ENCODE data around the gene CSGALNACT2.

CSGALNACT2 gene, protein sequence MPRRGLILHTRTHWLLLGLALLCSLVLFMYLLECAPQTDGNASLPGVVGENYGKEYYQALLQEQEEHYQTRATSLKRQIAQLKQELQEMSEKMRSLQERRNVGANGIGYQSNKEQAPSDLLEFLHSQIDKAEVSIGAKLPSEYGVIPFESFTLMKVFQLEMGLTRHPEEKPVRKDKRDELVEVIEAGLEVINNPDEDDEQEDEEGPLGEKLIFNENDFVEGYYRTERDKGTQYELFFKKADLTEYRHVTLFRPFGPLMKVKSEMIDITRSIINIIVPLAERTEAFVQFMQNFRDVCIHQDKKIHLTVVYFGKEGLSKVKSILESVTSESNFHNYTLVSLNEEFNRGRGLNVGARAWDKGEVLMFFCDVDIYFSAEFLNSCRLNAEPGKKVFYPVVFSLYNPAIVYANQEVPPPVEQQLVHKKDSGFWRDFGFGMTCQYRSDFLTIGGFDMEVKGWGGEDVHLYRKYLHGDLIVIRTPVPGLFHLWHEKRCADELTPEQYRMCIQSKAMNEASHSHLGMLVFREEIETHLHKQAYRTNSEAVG

DNA sequence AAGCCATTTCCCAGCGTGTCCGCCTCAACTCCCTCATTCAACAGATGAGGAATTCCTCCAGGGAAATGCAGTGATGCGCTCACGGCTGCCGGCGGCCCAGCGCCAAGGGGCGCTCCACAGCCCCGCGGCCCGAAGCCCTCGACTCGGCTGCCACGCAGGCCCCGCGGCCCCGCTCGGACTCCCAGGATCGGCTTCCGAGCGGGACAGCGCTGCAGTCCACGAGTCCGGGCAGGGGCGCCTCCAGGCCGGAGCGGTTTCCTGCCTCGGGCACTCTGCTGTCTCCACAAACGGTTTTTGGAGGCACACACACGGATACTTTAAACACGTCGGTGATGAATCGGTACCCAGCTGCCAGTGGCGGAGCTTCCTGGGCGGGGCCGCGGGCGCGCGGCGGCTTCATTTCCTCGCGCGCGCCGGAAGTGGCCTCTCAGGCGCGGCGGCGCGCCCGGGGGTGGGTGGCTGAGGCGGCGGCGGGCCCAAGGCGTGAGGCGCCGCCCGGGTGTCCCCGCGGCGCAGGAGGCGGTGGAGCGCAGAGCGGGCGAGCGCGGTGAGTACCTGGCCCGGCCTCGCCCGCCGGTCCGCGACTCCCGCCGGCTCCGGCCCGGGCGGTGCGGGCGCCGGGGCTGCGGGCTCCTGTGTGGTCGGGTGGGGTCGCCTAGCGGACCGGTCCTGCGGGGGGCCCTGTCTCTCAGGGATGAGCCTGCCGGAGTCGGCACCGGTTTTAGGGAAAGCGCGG is at the start of gene CSGALNACT2:
Gene CSGALNACT2, plus strand, starts transcription at position 425 of the 736 bp plus-strand sequence. CDS start 16,705 bp downstream, outside the sequence.
- peak within 1 kb of the TSS; percentile 91 for H3K27ac ChIP-seq
- TF ChIP-seq, protein P1, sequence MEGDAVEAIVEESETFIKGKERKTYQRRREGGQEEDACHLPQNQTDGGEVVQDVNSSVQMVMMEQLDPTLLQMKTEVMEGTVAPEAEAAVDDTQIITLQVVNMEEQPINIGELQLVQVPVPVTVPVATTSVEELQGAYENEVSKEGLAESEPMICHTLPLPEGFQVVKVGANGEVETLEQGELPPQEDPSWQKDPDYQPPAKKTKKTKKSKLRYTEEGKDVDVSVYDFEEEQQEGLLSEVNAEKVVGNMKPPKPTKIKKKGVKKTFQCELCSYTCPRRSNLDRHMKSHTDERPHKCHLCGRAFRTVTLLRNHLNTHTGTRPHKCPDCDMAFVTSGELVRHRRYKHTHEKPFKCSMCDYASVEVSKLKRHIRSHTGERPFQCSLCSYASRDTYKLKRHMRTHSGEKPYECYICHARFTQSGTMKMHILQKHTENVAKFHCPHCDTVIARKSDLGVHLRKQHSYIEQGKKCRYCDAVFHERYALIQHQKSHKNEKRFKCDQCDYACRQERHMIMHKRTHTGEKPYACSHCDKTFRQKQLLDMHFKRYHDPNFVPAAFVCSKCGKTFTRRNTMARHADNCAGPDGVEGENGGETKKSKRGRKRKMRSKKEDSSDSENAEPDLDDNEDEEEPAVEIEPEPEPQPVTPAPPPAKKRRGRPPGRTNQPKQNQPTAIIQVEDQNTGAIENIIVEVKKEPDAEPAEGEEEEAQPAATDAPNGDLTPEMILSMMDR (conservative IDR thresholded peaks at IDR 0.05): no peak

DNA sequence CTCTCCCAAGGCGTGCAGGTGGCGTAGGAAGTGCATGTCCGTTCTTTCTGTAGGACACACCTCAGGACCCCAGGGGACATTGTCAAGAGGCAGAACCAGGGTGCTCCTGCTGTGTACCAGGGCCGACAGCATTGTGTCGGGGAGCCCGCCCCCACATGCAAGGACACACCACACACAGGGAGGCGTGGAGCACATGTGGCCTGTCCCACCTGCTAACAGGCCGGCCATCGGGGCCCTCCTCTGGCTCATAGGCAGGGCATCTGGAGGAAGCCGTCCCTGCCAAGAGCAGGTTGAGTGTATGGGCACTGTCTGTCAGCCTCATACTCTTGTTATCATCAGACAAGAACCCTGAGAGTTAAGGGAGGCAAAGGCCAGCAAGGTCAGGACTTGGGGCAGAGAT is 48.7 kb upstream of the CSGALNACT2 start:
- TF ChIP-seq, protein P1 (conservative IDR thresholded peaks at IDR 0.05): no peak
- no peak overlapping the region for H3K27ac ChIP-seq

DNA sequence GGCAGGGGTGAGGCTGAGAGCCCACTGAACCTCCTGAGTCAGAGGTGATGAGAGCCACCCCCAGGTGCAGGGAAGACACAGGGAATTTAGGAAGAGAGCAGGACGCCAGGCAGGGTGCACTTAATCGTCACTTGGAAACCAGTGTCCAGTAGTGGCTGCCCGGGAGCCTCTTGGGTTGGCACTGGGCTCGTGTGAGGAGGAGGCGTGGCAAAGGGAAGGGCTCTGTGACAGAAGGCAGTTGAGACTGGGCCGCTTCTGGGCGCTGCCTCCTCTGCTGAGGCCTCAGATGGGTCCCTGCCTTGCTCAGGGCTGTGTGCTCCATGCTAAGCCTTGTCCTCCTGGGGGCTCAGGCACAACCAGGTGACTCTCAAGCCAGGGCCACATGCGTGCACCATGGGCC is 48.1 kb upstream of the CSGALNACT2 start:
- TF ChIP-seq, protein P1 (conservative IDR thresholded peaks at IDR 0.05): no peak
- no peak overlapping the region for H3K27ac ChIP-seq

DNA sequence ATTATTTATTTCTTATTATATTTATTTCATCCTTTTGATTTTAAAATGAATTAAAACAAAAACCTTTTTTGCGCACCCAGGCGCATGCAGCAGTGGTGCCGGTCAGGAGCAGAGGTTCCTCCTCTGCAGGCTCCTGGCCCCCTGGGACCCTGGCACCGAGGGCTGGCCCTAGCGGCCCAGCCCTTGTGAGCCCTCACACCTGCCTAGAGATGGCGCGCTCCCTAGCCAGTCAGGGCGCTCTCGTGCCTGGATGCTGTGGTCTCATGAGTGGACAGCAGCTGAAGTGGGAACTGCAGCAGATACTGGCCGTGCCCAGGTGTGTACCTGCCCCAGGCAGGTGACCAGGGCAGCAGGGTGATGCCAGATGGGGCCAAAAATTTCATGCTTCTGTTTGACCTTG is 47.6 kb upstream of the CSGALNACT2 start:
- TF ChIP-seq, protein P1 (conservative IDR thresholded peaks at IDR 0.05): no peak
- H3K27ac ChIP-seq: no peak overlapping the region

DNA sequence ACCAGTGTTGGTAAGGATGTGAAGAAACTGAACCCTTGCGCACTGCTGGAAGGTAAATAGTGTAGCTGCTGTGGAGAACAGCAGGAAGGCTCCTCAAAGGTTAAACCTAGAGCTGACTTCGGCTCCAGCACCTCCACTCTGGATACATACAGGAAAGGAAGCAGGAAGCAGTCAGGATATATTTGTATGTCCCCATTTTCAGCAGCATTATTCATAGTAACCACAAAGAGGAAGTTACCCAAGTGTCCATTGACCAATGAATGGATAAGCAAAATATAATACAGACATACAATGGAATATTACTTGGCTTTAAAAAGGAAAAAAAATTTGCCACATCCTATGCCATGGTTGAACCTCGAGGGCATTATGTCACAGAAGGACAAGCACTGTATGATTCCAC is 46.4 kb upstream of the CSGALNACT2 start:
- TF ChIP-seq, protein P1 (conservative IDR thresholded peaks at IDR 0.05): no peak
- no peak overlapping the region for H3K27ac ChIP-seq

DNA sequence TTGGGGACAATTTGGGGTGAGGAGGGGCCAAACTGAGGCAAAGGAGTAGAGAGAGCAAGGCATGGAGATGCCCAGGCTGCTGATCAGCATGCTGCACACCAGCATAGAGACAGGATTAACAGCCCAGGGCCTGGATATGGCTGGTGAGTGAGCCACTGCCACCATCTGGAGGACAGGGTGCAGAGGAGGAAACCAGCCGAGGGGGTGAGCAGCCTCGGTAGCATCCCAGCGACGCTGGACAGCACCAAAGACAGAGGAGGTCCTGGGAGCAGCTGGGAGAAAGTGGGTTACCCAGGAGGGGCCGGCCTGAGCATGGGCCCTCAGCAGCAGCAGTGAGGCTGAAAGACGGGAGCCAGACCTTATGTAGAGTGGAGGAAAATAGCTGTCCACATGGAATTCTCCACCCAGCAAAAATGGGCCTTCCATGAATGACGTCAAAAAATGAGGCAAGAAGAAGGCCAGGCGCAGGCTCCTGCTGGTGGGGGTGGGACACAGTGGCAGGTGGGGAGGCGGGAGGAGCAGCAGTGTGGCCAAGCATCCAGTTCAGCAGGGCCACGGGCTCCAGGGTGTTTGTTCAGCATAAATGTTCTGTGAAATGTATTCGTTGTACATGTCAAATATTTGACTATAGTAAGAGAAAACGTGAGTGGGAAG is 44.7 kb upstream of the CSGALNACT2 start:
- H3K27ac ChIP-seq: no peak overlapping the region

More for the DNA sequence above, 44.7 kb upstream of the CSGALNACT2 start:
- TF ChIP-seq, protein P1 (conservative IDR thresholded peaks at IDR 0.05): peak; percentile 76

Measured in VCaP (cell line).